Neural cell (in vitro differentiated cells): ENCODE measurements around the gene PSEN1. TPM values are rescaled to one million over a fixed set of nuclear protein-coding genes. Genes with fewer than 3 reads are reported as not detected.
"Not testable (repeated sequence)": the region's sequence is repeated elsewhere in the genome, so short reads cannot be mapped to it uniquely, and the experiment has no call there.

Source experiments
- H2AFZ ChIP-seq: fragments of 200-600, 300-800 bp; sonication (generic), shearing (Covaris generic); 2 replicates; pipeline ENCODE4 v1.6.0; 2014; ENCODE audit warnings: low read depth, mild to moderate bottlenecking, antibody characterized with exemption, low read length, moderate library complexity
- H3F3A ChIP-seq: fragments of 200-600 bp; shearing (Covaris generic); 2 replicates; pipeline ENCODE4 v1.6.1; 2016; ENCODE audit warnings: mild to moderate bottlenecking, moderate library complexity, mixed read lengths, antibody characterized with exemption, low read length; ENCODE audit not compliant: insufficient read depth, poor library complexity, severe bottlenecking
- H3K27ac ChIP-seq: fragments of 200-600, 300-800 bp; sonication (generic), shearing (Covaris generic); 2 replicates; pipeline ENCODE4 v1.5.1; 2014; ENCODE audit warnings: mild to moderate bottlenecking, low read length, moderate library complexity
- H3K27me3 ChIP-seq: fragments of 300-800, 200-600 bp; sonication (generic), shearing (Covaris generic); 2 replicates; pipeline ENCODE4 v1.6.0; 2014; ENCODE audit warnings: mild to moderate bottlenecking, low read depth, low read length, moderate library complexity; ENCODE audit not compliant: insufficient read depth
- H3K36me3 ChIP-seq: fragments of 300-800, 200-600 bp; sonication (generic), shearing (Covaris generic); 2 replicates; pipeline ENCODE4 v1.5.1; 2014; ENCODE audit warnings: mild to moderate bottlenecking, antibody characterized with exemption, low read length, moderate library complexity; ENCODE audit not compliant: insufficient read depth
- H3K4me2 ChIP-seq: fragments of 300-800, 200-600 bp; sonication (generic), shearing (Covaris generic); 2 replicates; pipeline ENCODE4 v1.6.0; 2014; ENCODE audit warnings: mild to moderate bottlenecking, low read length
- H3K4me3 ChIP-seq: fragments of 300-800, 200-600 bp; sonication (generic), shearing (Covaris generic); 2 replicates; pipeline ENCODE4 v1.5.1; 2014; ENCODE audit warnings: mild to moderate bottlenecking, low read length, moderate library complexity
- H3K79me2 ChIP-seq: fragments of 200-600 bp; shearing (Covaris generic); replicated peaks from 2 replicates; pipeline ENCODE4 v1.6.0; 2014; ENCODE audit warnings: mild to moderate bottlenecking, low read length, moderate library complexity; ENCODE audit not compliant: insufficient read depth
- H3K9ac ChIP-seq: fragments of 300-800, 200-600 bp; sonication (generic), shearing (Covaris generic); 2 replicates; pipeline ENCODE4 v1.6.1; 2016; ENCODE audit warnings: mild to moderate bottlenecking, low read length, mixed read lengths
- H3K9me2 ChIP-seq: fragments of 200-600 bp; shearing (Covaris generic); 2 replicates; pipeline ENCODE4 v1.6.1; 2016; ENCODE audit warnings: mild to moderate bottlenecking, low read length, mixed read lengths; ENCODE audit not compliant: insufficient read depth
- H3K9me3 ChIP-seq: fragments of 200-600, 300-800 bp; sonication (generic), shearing (Covaris generic); 2 replicates; pipeline ENCODE4 v1.6.1; 2016; ENCODE audit warnings: mild to moderate bottlenecking, mixed run types, low read length, moderate library complexity, mixed read lengths
- H4K20me1 ChIP-seq: fragments of 200-600 bp; shearing (Covaris generic); 2 replicates; pipeline ENCODE4 v1.6.1; 2016; ENCODE audit warnings: mild to moderate bottlenecking, mixed run types; ENCODE audit not compliant: insufficient read depth
- EP300 ChIP-seq: fragments of 450-650 bp; conservative IDR thresholded peaks from 2 replicates; pipeline ENCODE4 v1.6.1; 2014; ENCODE audit warnings: antibody characterized with exemption, mild to moderate bottlenecking, moderate library complexity; ENCODE audit not compliant: poor library complexity, severe bottlenecking
- EZH2 ChIP-seq: fragments of 200-600, 300-800 bp; shearing (Covaris generic), sonication (generic); IDR thresholded peaks from 2 replicates; pipeline ENCODE4 v1.6.1; 2014; ENCODE audit warnings: antibody characterized with exemption, low read length, borderline replicate concordance, mild to moderate bottlenecking; ENCODE audit not compliant: insufficient read depth, poor library complexity, severe bottlenecking
- MXI1 ChIP-seq: fragments of 450-650 bp; conservative IDR thresholded peaks from 2 replicates; pipeline ENCODE4 v1.6.1; 2014; ENCODE audit warnings: antibody characterized with exemption, mild to moderate bottlenecking; ENCODE audit not compliant: poor library complexity, severe bottlenecking
- POLR2AphosphoS5 ChIP-seq: IDR thresholded peaks from 2 replicates; pipeline ENCODE4 v1.6.1; 2012
- RAD21 ChIP-seq: fragments of 450-650 bp; conservative IDR thresholded peaks from 2 replicates; pipeline ENCODE4 v1.6.1; 2014; ENCODE audit warnings: antibody characterized with exemption, mild to moderate bottlenecking, moderate library complexity
- SMC3 ChIP-seq: fragments of 450-650 bp; conservative IDR thresholded peaks from 2 replicates; pipeline ENCODE4 v1.6.1; 2014; ENCODE audit warnings: antibody characterized with exemption, mild to moderate bottlenecking, moderate library complexity; ENCODE audit not compliant: poor library complexity
- TAF1 ChIP-seq: IDR thresholded peaks from 2 replicates; pipeline ENCODE4 v1.6.1; 2012; ENCODE audit warnings: low read depth
- polyA plus RNA-seq: library from polyadenylated mRNA; depleted of rRNA; stranded (reverse); fragments of >200 nt; gene quantifications from 2 replicates; pipeline ENCODE4 v1.2.3, GENCODE V29; 2014
- TF ChIP-seq, protein P1 (sequence below): fragments of 450-650 bp; IDR thresholded peaks from 2 replicates; pipeline ENCODE4 v1.5.1; 2014; ENCODE audit warnings: antibody characterized with exemption, mild to moderate bottlenecking, moderate library complexity; ENCODE audit not compliant: poor library complexity, severe bottlenecking
- TF ChIP-seq, protein P2 (sequence below): IDR thresholded peaks from 2 replicates; pipeline ENCODE4 v1.6.1; 2012; ENCODE audit warnings: borderline replicate concordance

Gene PSEN1
- polyA plus RNA-seq, 1 donor from 2014 or later: 40.3 TPM

DNA sequence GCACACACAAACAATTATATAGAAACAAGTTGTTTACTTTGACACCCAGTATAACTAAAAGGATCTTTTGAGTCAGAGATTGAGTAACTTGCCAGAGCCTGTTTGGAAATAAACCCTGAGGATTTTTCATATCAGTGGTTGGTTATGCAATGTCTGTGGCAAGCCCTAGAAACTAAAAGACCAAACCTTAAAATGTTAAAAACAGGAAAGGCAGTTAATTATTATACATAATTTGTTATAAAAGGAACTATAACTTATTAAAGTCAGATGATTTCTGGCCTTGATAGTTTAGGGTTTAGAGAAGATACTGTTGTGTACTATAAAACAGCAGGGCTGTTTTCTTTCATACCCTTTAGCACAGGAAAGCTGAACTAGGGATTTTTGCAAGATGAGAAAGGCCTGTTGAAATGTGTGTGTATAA lies 44.1 kb downstream of the PSEN1 start:
- TF ChIP-seq, protein P1, sequence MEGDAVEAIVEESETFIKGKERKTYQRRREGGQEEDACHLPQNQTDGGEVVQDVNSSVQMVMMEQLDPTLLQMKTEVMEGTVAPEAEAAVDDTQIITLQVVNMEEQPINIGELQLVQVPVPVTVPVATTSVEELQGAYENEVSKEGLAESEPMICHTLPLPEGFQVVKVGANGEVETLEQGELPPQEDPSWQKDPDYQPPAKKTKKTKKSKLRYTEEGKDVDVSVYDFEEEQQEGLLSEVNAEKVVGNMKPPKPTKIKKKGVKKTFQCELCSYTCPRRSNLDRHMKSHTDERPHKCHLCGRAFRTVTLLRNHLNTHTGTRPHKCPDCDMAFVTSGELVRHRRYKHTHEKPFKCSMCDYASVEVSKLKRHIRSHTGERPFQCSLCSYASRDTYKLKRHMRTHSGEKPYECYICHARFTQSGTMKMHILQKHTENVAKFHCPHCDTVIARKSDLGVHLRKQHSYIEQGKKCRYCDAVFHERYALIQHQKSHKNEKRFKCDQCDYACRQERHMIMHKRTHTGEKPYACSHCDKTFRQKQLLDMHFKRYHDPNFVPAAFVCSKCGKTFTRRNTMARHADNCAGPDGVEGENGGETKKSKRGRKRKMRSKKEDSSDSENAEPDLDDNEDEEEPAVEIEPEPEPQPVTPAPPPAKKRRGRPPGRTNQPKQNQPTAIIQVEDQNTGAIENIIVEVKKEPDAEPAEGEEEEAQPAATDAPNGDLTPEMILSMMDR: no peak
- TF ChIP-seq POLR2AphosphoS5: no peak
- no peak for TF ChIP-seq SMC3
- TF ChIP-seq RAD21: no peak
- TF ChIP-seq, protein P2, sequence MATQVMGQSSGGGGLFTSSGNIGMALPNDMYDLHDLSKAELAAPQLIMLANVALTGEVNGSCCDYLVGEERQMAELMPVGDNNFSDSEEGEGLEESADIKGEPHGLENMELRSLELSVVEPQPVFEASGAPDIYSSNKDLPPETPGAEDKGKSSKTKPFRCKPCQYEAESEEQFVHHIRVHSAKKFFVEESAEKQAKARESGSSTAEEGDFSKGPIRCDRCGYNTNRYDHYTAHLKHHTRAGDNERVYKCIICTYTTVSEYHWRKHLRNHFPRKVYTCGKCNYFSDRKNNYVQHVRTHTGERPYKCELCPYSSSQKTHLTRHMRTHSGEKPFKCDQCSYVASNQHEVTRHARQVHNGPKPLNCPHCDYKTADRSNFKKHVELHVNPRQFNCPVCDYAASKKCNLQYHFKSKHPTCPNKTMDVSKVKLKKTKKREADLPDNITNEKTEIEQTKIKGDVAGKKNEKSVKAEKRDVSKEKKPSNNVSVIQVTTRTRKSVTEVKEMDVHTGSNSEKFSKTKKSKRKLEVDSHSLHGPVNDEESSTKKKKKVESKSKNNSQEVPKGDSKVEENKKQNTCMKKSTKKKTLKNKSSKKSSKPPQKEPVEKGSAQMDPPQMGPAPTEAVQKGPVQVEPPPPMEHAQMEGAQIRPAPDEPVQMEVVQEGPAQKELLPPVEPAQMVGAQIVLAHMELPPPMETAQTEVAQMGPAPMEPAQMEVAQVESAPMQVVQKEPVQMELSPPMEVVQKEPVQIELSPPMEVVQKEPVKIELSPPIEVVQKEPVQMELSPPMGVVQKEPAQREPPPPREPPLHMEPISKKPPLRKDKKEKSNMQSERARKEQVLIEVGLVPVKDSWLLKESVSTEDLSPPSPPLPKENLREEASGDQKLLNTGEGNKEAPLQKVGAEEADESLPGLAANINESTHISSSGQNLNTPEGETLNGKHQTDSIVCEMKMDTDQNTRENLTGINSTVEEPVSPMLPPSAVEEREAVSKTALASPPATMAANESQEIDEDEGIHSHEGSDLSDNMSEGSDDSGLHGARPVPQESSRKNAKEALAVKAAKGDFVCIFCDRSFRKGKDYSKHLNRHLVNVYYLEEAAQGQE: no peak
- TF ChIP-seq EP300: no peak
- TF ChIP-seq MXI1: no peak
- TF ChIP-seq EZH2: no peak
- no peak for TF ChIP-seq TAF1
- Histone ChIP-seq H3K4me2 (no peak overlapping the region), H3K9me2 (no peaks in the 10 kb centered on the region), H3F3A (no peaks in the 10 kb centered on the region), H3K4me3 (no peak overlapping the region), H3K9ac (no peak overlapping the region), H3K79me2 (no peaks in the 10 kb centered on the region), H3K9me3 (no peaks in the 10 kb centered on the region), H3K27ac (no peak overlapping the region), H3K36me3 (no peaks in the 10 kb centered on the region), H2AFZ (no peak overlapping the region), H3K27me3 (no peaks in the 10 kb centered on the region), H4K20me1 (no peaks in the 10 kb centered on the region)

DNA sequence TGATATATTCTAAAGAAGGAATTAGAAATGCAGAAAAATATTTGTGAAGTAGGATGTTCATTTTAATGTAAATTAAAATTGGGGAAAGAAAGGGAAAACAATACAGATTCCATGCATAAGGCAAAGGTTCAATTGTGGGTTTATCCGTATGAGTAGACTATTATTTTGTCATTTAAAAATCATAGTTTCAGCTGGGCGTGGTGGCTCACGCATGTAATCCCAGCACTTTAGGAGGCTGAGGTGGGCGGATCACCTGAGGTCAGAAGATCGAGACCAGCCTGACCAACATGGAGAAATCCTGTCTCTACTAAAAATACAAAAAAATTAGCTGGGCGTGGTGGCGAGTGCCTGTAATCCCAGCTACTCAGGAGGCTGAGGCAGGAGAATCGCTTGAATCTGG lies 44.7 kb downstream of the PSEN1 start:
- not testable (repeated sequence) for H3K4me3 ChIP-seq, H3K9ac ChIP-seq, H3K36me3 ChIP-seq, H3F3A ChIP-seq, H3K27me3 ChIP-seq, H3K9me3 ChIP-seq, H4K20me1 ChIP-seq, H3K9me2 ChIP-seq, H3K4me2 ChIP-seq, H2AFZ ChIP-seq, H3K79me2 ChIP-seq, H3K27ac ChIP-seq

DNA sequence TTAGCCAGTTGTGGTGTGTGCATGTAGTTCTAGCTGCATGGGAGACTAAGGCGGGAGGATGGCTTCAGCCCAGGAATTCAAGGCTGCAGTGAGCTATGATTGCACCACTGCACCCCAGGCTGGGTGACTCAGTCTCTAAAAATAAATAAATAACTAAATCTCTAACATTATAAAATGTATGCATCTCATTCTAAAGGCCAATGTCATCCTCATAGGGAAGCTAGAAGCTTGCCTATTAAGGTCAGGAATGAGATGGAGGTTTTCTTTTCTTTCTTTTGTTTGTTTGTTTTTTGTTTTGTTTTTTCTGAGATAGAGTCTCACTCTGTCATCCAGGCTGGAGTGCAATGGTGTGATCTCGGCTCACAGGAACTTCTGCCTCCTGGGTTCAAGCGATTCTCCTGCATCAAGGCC lies 52.2 kb downstream of the PSEN1 start:
- no peak overlapping the region for H3K4me3 ChIP-seq
- no peaks in the 10 kb centered on the region for H3F3A ChIP-seq
- no peak overlapping the region for H3K27ac ChIP-seq
- H4K20me1 ChIP-seq: no peaks in the 10 kb centered on the region
- no peak for TF ChIP-seq POLR2AphosphoS5
- TF ChIP-seq EP300: no peak
- TF ChIP-seq, protein P1: no peak
- TF ChIP-seq, protein P2: no peak
- TF ChIP-seq RAD21: no peak
- TF ChIP-seq MXI1: no peak
- TF ChIP-seq SMC3: no peak
- no peak for TF ChIP-seq TAF1
- no peak for TF ChIP-seq EZH2
- no peak overlapping the region for H2AFZ ChIP-seq
- no peak overlapping the region for H3K4me2 ChIP-seq
- no peaks in the 10 kb centered on the region for H3K27me3 ChIP-seq
- no peaks in the 10 kb centered on the region for H3K9me3 ChIP-seq
- H3K9me2 ChIP-seq: no peaks in the 10 kb centered on the region
- H3K79me2 ChIP-seq: no peaks in the 10 kb centered on the region
- no peak overlapping the region for H3K9ac ChIP-seq
- H3K36me3 ChIP-seq: peaks cover 10% of the 10 kb centered on the region
